Dendritic cell treated with granulocyte-macrophage colony-stimulating factor and Interleukin-4, amounts not matched to agents 40 ng/mL and 50 ng/mL, for 4 days (primary cell): ENCODE data around the gene PBX1.

Experiments
- H3K27ac Mint-ChIP-seq: one replicate; pipeline ENCODE4 v1.8.0; 2022; ENCODE audit warnings: mild to moderate bottlenecking, mixed read lengths
- H3K27me3 Mint-ChIP-seq: one replicate; pipeline ENCODE4 v1.8.0; 2022; ENCODE audit warnings: mild to moderate bottlenecking, mixed read lengths
- H3K36me3 Mint-ChIP-seq: one replicate; pipeline ENCODE4 v1.8.0; 2022; ENCODE audit warnings: low read depth, mixed read lengths
- H3K4me1 Mint-ChIP-seq: one replicate; pipeline ENCODE4 v1.8.0; 2022; ENCODE audit warnings: low read depth, mixed read lengths
- H3K4me3 Mint-ChIP-seq: one replicate; pipeline ENCODE4 v1.8.0; 2022; ENCODE audit warnings: mild to moderate bottlenecking, moderate library complexity, mixed read lengths
- H3K9me3 Mint-ChIP-seq: one replicate; pipeline ENCODE4 v1.8.0; 2022; ENCODE audit warnings: mixed read lengths
- intact Hi-C: fragments of 100-400 bp; cut with micrococcal nuclease; formaldehyde crosslinking; loops from one replicate; pipeline ENCODE4 v1.15.0; 2022

The PBX1 gene

GRCh38 chr1:164623805-164624204 is 64.8 kb downstream of the PBX1 start:
- Mint-ChIP-seq H3K4me1 (peaks cover 6% of the 10 kb centered on the region), H3K36me3 (no peaks in the 10 kb centered on the region), H3K27me3 (no peaks in the 10 kb centered on the region), H3K9me3 (no peaks in the 10 kb centered on the region), H3K4me3 (no peak overlapping the region), H3K27ac (no peak overlapping the region)
- intact Hi-C loops, result no loop called here

DNA sequence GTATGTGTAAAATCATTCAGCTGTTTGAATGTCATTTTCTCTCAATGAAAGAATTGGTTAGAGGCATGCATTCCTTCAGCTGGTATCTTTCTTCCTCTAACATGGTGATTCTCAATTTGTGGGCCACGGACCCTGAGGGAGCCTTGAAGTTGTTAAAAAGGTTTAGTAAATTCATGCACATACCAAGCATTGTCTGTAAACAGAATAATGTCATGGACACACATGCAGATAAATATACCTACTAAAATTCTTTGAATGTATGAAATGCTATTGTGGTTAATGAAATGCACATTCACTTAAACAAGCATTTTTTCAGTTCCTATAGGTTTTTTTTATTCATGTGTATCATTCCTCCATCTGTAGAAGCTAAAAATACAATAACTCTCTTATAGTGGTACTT is 65.4 kb downstream of the PBX1 start:
- Mint-ChIP-seq H3K4me3 (no peak overlapping the region), H3K9me3 (no peaks in the 10 kb centered on the region), H3K27ac (no peak overlapping the region), H3K4me1 (peaks cover 6% of the 10 kb centered on the region), H3K27me3 (no peaks in the 10 kb centered on the region), H3K36me3 (no peaks in the 10 kb centered on the region)
- intact Hi-C loops, result no loop called here

GRCh38 chr1:164625004-164625617 is 66.1 kb downstream of the PBX1 start:
- Mint-ChIP-seq H3K36me3 (no peaks in the 10 kb centered on the region), H3K4me3 (no peak overlapping the region), H3K27ac (no peak overlapping the region), H3K9me3 (no peaks in the 10 kb centered on the region), H3K4me1 (peaks cover 6% of the 10 kb centered on the region), H3K27me3 (no peaks in the 10 kb centered on the region)
- intact Hi-C loops, result no loop called here

GRCh38 chr1:164628772-164629171 is 69.8 kb downstream of the PBX1 start:
- Mint-ChIP-seq H3K4me3 (no peak overlapping the region), H3K27me3 (no peaks in the 10 kb centered on the region), H3K4me1 (peaks cover 7% of the 10 kb centered on the region), H3K27ac (no peak overlapping the region), H3K36me3 (no peaks in the 10 kb centered on the region), H3K9me3 (no peaks in the 10 kb centered on the region)
- intact Hi-C loops, result no loop called here

DNA sequence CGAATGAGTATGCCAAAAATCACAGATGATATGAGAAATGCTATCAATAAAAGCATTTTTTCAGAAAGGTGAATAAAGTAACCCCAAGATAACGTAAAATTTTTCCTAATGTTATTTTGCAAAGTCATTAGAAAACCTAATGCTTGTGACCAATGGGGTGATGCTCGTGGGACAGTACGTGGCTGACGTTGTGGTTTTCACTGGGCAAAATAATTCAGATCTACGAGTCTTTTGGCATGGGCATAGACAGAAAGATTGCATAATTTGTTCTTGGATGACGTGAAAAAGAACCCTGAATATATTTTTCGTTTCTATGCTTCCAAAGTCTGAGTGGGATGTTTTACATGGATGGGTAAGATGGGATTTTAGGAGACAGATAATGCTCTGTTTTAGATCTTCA is 71.0 kb downstream of the PBX1 start:
- H3K27me3 Mint-ChIP-seq, result peaks cover 4% of the 10 kb centered on the region
- H3K27ac Mint-ChIP-seq, result no peak overlapping the region
- H3K36me3 Mint-ChIP-seq, result no peaks in the 10 kb centered on the region
- intact Hi-C loops, result no loop called here
- no peaks in the 10 kb centered on the region for H3K9me3 Mint-ChIP-seq
- H3K4me3 Mint-ChIP-seq, result no peak overlapping the region
- H3K4me1 Mint-ChIP-seq, result peaks cover 12% of the 10 kb centered on the region

- Mint-ChIP-seq H3K4me1 (peaks cover 6% of the 10 kb centered on the region), H3K9me3 (no peaks in the 10 kb centered on the region), H3K27me3 (peaks cover 4% of the 10 kb centered on the region), H3K27ac (no peak overlapping the region), H3K4me3 (no peak overlapping the region), H3K36me3 (no peaks in the 10 kb centered on the region)
- intact Hi-C loops, result no loop called here
These were observed 71.8 kb downstream of the PBX1 start for GRCh38 chr1:164630626-164631396.

GRCh38 chr1:164631751-164632150 is 72.8 kb downstream of the PBX1 start:
- Mint-ChIP-seq H3K4me3 (no peak overlapping the region), H3K4me1 (peaks cover 6% of the 10 kb centered on the region), H3K27me3 (peaks cover 4% of the 10 kb centered on the region), H3K9me3 (no peaks in the 10 kb centered on the region), H3K27ac (no peak overlapping the region), H3K36me3 (no peaks in the 10 kb centered on the region)
- intact Hi-C loops, result no loop called here

- no peaks in the 10 kb centered on the region for H3K36me3 Mint-ChIP-seq
- peaks cover 6% of the 10 kb centered on the region for H3K4me1 Mint-ChIP-seq
- peaks cover 4% of the 10 kb centered on the region for H3K27me3 Mint-ChIP-seq
- intact Hi-C loops, result no loop called here
- H3K9me3 Mint-ChIP-seq, result no peaks in the 10 kb centered on the region
- H3K4me3 Mint-ChIP-seq, result no peak overlapping the region
- no peak overlapping the region for H3K27ac Mint-ChIP-seq
These were observed 75.0 kb downstream of the PBX1 start for GRCh38 chr1:164633997-164634396.

DNA sequence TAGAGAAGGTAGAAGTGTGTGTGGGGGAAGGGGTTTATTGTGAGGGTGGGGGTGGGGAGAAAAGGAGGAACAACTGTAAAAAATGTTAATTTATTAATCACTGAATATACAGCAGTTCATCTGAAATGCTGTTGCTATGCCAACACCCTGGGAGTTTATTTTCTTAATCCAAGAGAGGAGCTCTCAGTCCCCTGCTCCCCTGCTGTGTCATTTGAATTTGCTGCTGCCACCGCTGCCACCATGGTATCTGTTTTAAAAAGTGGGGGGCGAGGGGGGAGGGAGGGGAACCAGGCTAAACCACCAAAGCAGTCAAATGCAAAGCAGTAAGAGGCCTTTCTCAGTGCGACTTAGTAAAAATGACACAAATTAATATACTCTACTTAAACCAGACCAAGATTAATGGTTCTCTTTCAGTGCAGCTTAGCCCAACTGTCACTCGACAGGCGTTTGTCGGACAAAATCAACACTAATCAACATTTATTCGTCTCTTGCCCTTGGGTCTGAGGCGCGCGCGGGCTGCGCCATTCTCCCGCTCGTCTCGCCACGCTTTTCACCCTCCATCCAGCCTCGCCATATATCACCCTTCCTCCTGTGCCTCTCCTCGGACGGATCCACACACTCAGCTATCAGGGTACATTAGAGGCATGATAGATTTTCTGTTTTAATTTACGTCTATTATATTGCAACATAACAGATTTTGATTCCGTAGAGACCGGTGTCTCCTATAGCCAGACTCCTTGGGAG is 76.2 kb downstream of the PBX1 start:
- Mint-ChIP-seq H3K27me3 (peaks cover 4% of the 10 kb centered on the region), H3K36me3 (no peaks in the 10 kb centered on the region), H3K4me3 (no peak overlapping the region), H3K9me3 (no peaks in the 10 kb centered on the region), H3K27ac (no peak overlapping the region), H3K4me1 (peaks cover 6% of the 10 kb centered on the region)
- intact Hi-C loops, result no loop called here

DNA sequence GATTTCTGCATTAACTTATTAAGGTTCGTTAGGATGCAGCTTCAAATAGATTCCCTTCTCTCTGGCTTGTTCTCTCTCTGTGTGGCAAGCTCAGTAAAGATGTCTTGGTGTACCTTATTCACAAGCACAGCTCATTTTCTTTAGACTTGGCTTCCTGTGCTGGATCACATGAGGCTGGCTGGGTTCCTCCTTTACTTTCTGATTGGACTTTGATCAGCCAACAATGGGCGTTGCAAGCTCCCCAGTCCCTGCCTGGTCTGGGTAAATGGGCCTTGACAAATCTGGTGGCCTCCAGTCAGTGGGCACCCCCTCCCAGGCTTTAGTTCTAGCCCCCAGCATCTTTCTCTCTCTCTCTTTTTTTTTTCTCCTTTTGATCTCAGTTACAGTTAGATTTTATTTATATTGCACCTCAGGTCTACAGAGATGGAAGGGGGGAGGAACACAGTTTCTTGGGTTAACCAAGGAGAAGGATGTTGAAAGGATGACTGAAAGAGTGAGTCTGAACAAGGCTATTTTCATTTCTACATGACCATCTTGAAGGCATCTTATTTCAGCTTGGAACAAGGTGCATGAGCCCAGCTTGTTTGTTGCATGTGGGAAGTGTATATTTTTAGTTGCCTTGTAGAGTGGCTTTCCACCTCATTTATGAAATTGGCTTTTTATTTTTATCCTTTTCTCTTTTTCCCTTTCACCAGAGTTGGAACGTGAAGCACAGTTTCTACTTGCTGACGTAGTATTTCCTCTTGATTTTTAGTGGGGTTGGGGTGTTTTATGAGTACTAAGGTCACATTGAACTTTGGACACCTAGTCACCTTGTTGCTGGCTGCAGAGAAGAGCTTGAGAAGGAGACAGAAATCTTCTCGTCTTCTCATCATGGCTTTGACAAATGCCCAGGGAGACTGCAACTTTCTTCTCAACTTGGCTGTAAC is 77.1 kb downstream of the PBX1 start:
- Mint-ChIP-seq H3K27me3 (peaks cover 4% of the 10 kb centered on the region), H3K36me3 (no peaks in the 10 kb centered on the region), H3K27ac (no peak overlapping the region), H3K9me3 (no peaks in the 10 kb centered on the region), H3K4me3 (no peak overlapping the region), H3K4me1 (peaks cover 6% of the 10 kb centered on the region)
- intact Hi-C loops, result no loop called here

DNA sequence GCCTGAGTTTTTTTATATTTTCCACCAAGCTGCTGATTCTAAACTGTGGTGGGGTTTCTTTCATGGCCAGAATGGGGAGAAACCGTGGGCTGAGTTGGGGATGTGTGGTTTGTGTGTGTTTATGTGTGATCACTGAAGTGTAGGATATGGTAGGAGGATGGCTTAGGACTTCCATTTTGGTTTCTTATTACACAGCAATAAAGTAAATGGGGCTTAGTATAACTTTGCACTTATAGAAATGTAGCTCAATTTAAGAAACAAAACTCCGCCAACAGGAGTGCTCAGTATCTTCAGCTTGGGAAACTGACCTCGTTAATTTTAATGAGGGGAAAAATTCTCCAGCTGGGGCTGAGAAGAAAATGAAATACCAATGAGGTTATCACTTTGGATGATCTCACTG is 77.8 kb downstream of the PBX1 start:
- intact Hi-C loops, result no loop called here
- Mint-ChIP-seq H3K9me3 (no peaks in the 10 kb centered on the region), H3K36me3 (no peaks in the 10 kb centered on the region), H3K4me3 (no peak overlapping the region), H3K27ac (no peak overlapping the region), H3K4me1 (peaks cover 6% of the 10 kb centered on the region), H3K27me3 (peaks cover 4% of the 10 kb centered on the region)

- Mint-ChIP-seq H3K27me3 (peaks cover 4% of the 10 kb centered on the region), H3K4me1 (peaks cover 6% of the 10 kb centered on the region), H3K4me3 (no peak overlapping the region), H3K9me3 (no peaks in the 10 kb centered on the region), H3K36me3 (no peaks in the 10 kb centered on the region), H3K27ac (no peak overlapping the region)
- intact Hi-C loops, result no loop called here
These were observed 78.7 kb downstream of the PBX1 start for GRCh38 chr1:164637461-164638375.
